ENCODE results near the gene PRRC2A.

- TF ChIP-seq POLR2A (IDR thresholded peaks at IDR 0.05) (no peak), CTCF (IDR thresholded peaks at IDR 0.05) (no peak)
Measured at GRCh38 chr6:31676322-31676903, 55.9 kb downstream of the PRRC2A start.
